ENCODE measurements around the gene DLGAP1.
"Not testable (repeated sequence)": the region's sequence is repeated elsewhere in the genome, so short reads cannot be mapped to it uniquely, and the experiment has no call there.

DLGAP1 gene

DNA sequence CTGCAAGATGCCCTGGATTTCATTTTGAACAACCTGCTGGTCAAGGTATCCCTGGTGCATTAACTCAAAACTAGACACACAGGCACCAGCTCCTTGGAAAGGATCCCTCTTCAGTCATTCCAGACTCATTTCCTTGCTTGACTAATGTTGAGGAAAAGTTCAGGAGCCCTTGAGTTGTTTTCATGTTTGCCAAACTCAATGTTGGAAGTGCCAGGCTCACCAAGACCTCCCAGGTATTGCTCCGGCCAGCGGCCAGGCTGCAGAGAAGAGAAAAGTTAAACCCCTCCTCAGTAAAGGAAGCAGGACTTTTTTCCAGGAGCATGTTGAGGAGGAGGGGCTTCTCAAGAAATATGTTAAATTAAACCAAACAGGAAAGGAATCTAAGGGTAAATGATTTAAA lies 962.4 kb downstream of the DLGAP1 start:
- DNase-seq: no peak

DNA sequence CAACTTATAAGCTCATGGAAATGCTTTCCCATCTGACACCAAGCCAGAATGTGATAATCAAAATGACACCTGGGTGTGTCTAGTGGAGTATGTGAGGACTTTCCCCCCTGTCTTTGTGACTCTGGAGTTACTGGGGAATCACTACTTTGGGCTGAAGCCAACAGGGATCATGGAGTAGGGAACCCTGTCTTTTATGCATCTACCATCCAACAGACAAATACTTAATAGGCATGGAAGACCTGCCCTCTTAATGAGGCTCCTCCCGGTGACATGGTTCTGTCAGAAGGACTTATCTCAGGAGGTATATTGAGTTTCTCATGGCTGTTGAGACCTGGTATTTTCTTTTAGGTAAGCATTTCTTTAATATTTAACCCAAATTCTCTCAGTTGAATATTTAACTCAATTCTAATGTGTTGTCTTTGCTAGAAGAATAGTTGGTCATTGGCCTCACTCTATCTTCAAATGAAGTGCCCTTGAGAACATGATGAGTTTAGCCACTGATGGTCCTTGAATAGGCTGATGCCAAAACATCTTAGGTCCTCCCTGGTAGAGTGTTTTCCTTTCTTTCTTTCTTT lies 963.0 kb downstream of the DLGAP1 start:
- DNase-seq: no peak

DNA sequence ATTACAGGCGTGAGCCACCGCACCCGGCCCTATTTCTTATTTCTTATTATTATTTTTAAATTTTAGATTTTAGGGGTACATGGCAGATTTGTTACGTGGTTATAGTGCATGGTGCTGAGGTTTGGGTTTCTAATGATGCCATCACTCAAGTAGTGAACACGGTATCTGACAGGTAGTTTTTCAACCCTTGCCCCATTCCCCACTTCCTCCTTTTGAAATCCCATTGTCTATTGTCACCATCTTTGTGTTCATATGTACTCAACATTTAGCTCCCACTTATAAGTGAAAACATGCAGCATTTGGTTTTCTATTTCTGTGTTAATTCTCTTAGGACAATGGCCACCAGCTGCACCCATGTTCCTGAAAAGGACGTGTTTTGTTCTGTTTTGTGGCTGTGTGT lies 965.6 kb downstream of the DLGAP1 start:
- no peak for DNase-seq

DNA sequence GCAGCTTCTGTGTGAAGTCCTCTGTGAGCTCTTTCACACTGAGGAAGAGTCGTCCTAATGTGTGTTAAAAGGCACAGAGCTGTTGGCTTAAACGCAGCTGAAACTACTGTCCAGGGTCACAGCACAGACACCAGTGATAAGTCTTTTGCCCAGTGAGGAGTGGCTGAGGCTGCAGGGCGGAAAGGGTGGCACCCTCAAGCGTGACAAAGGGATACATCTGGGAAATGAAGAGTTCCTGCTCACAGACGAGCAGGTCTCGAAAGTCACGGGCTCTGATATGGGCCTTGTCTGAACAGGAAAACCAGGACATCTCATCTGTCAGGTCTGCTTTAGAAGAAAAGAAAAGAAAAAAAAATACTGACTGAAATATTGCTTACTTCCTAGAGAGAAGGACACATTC lies 968.6 kb downstream of the DLGAP1 start:
- no peak for DNase-seq

DNA sequence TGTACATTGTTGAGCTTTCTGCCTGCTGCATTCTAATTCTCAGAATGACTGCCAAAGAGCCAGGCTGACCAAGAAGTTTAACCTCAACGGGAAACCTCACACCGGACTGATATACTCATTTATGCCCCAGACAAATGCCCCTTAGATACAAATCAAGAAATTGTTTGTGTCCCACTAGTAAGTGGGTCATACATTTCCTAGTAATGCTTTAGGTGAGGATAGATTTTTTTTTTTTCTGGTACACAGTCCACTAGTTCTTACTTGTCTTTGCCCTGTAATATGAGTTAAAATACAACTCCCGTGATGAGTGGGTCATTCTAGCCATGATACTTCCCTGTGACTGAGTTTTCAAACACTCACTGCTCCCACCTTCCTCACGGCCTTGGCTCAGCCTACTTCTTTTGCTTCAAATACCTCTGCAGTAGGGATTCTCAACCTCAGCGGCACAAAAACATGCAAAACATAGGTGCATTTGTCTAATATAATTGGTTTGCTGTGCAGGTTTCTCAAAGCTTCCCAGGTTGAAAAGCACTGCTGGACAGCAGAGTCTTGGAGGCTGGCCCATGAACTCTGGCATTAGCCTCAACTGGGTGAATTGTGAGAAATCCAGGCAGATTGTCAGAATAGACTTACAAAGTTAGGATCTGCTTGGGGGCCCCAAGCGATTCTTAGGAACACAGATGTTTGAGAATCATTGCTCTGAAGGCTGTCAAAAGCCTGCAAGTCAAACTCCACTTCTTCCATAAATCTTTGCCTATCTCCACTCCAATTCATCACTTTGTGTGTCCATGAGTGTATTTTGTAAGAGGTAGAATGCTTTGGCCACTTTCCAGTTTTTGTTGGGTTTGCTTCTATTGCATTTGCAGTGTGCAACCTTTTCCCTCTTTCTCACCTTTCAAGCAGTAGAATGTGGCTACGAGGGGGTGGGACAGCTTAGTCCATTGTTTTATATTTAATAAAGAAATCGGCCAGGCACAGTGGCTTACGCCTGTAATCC lies 969.7 kb downstream of the DLGAP1 start:
- no peak for DNase-seq

DNA sequence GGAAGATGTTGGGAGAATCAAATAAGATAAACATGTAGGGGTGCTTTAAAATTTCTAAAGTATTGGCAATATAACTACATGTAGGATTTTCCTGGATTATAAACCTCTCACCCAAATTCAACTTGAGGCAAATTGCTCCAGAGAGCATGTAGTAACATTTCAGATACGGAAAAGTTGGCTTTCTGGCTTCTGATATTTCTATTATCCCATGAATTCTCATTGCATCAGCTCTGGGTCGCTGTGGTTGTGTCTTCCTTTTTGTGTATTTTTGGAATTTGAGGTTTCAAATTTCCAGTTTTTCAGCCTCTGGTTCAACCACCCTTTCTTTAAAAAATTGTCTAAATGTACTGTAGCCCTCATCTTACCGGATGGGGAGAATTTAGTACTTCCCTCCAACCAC lies 972.8 kb downstream of the DLGAP1 start:
- DNase-seq: no peak

DNA sequence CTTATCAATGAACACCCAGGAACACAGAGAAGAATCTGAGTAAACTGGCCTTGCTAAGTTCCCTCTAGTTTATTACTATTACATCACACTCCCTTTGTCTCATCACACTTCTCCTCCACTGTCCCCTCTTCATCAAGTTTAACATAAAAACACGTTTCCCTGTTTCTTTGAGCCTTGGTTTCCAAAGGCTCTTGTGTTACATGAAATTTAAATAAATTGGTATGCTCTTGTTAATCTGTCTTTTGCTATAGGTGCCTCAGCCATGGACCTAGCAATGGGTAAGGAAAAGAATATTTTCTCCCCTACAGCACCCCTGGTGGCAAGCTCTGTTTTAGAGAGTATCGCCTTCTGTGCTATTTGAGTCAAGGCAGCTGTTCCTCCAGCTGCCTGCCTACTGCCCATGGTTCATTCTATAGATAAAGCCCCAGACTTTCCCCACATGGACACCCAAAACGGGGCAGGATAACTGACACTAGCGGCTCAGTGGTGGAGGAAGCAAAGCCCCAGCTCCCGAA lies 973.4 kb downstream of the DLGAP1 start:
- no peak for DNase-seq

DNA sequence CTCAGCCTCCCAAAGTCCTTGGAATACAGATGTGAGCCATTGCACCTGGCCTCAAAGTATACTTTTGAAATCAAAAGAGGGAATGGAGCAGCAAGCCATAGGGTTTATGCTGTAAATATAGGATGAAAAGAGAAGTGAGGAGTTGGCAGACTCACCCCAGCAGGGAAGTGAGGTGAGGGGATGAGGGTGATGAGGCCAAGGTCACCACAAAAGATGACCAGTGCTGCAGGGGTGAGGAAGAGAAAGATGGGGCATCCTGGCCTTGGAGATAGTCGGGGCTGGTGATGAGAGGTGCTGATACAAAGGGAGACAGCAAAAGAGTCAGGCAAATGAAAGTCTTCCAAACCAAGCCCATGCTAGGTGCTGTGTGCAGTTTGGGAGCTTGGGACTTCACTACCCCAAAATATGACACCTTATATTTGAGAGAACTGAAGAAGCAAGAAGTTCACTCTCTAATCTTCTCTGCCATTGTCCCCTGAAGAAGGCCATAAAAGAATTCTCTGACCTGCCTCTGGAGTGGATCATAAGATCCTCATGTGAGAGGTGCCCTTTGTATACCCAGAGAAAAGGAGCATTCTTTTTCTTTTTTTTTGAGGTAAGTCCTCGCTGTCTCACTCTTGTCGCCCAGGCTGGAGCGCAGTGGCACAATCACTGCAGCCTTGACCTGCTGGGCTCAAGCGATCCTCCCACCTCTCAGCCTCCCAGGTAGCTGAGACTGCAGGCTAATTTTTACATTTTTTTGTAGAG lies 974.1 kb downstream of the DLGAP1 start:
- no peak for DNase-seq

DNA sequence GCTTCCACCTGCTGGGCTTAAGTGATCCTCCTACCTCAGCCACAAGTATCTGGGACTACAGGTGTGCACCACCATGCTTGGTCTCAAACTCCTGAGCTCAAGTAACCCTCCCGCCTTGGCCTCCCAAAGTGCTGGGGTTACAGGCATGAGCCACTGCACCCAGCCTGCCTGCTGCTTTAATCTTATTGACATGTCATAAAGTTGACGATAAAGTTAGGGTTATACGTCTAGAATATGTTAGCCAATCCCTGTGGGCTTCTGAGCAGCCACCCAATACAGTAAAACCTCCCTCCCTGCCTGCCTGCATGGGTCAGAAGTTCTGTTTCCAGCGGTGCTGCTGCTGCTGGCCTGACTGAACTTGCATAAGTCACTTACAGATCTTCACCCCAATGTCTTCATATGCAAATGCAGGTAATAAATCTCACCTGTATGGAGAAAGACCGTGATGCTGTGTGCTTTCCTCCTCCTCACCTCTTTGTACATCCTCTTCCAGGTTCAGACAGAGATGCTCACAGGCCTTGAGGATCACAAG lies 975.1 kb downstream of the DLGAP1 start:
- no peak for DNase-seq

DNA sequence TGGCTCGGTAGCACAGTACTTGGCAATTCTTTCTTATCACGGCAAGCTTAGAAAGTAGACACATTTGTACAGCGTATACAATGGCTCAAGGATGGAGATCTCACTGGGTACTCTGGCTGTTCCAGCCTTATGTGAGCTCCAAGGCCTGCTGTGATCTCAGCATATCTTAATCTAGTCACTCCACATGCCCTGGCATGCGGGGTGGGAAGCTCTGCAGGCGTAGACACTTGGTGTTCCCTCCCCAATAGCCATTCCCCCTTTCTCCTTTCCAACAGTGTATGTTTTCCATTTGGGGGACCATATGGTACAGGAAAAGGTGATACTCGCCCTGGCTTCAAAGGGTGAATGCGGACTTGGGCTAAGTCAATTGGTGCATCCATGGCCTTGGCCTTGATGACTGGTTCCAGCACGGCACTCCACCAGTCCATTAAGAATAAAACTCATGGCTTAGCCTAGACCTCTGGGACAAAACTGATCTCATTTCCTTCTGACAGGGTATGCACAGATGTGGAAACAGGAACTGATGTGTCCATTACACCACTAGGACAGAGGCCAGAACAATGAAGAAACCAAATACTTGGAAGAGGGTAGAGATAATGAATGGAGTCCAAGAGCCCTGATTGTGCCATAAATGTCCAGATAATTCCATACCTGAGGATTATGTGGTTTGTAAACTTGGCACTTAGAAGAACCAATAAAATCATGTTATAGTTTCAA lies 976.7 kb downstream of the DLGAP1 start:
- DNase-seq: no peak

DNA sequence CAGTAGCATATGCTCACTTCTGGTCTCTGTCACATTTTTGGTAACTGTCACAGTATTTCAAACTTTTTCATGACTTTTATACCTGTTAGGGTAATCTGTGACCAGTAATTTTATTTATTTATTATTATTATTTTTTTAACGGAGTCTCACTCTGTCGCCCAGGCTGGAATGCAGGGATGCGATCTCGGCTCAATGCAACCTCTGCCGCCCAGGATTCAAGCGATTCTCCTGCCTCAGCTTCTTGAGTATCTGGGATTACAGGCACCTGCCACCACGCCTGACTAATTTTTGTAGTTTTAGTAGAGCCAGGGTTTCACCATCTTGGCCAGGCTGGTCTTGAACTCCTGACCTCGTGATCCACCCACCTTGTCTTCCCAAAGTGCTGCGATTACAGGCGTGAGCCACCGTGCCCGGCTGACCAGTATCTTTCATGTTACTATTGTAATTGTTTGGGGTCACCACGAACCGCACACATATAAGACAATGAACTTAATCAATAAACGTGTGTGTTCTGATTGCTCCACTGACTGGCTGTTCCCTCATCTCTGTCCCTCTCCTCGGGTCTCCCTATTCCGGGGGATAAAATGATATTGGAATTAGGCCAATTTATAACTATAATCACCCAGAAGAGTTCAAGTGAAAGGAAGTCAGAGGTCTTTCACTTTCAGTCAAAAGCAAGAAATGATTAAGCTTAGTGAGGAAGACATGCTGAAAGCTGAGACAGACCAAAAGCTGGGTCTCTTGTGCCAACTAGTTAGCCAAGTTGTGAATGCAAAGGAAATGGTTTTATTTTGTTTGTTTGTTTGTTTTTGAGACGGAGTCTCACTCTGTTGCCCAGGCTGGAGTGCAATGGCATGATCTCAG lies 982.2 kb downstream of the DLGAP1 start:
- no peak for DNase-seq

DNA sequence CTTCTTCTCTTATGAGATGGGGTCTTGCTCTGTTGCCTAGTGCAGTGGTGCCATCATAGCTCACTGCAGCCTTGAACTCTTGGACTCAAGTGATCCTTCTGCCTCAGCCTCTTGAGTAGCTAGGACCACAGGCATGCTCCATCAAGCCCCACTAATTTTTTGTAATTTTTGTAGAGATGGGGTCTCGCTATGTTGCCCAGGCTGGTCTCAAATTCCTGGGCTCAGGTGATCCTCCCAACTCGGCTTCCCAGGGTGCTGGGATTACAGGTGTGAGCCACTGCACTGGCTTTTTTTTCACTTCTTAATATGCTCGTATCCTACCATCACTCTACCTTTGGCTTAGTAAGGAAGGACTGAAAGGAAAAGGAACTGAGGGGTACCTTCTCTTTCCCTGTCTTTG lies 983.0 kb downstream of the DLGAP1 start:
- not testable (repeated sequence) for DNase-seq

DNA sequence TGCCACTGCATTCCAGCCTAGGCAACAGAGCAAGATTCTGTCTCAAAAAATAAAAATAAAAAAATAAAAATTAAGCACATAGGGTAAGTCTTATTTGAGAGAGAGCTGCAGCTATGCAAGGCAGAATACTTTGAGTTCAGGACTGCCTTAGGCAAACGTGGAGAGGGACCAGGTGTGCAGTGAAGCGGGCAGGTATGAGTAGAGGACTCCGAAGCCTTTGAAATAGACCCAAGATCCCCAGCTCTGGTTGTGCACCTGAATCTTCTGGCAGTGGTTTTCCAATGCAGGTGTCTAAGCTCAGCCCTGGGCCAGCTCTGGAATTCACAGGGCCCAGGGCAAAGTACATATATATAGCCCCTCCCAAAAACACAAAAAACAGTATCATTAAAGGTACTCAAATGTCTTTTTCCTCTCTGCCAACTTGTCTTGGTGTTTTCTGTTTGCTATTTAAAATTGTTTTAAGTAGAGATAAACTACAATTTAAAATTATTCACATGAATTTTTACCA lies 983.9 kb downstream of the DLGAP1 start:
- no peak for DNase-seq

DNA sequence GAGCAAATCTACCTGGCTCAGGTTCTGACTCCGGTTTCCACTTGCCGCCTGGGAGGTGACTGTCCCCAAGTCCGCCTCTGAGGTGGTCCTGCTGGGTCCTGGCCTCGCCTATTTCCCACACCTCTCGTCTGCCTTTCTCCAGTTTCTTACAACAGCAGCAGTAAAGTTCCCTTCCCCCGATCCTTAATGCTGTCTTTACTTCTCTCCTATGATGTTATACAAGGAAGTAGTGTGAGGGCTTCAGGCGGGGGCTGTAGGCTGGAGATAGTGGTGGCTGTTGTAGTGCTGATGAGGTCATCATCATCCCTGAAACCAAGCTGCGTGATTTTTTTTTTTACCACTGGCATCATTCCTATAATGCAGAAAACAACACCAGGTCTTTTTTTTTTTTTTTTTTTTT lies 986.3 kb downstream of the DLGAP1 start:
- no peak for DNase-seq

DNA sequence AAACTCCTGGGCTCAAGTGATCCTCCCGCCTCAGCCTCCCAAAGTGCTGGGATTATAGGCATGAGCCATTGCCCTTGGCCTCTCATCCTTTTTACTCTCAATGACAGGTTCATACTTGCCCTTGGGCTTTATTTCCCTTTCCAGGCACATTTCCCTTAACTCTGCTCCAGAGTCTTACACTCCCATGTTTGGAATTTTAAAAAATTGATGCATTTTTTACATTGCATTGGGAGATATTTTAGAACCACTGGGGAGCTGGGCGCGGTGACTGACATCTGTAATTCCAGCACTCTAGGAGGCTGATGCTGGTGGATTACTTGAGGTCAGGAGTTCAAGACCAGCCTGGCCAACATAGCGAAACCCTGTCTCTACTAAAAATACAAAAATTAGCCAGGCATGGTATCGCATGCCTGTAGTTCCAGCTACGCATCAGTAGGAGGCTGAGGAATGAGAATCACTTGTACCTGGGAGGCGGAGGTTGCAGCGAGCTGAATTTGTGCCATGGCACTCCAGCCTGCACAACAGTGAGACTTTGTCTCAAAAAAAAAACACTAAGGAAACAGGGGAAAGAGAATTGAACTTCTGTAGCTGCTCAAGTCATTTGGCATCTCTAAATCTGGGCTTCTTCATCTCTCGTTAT lies 986.9 kb downstream of the DLGAP1 start:
- DNase-seq: no peak

DNA sequence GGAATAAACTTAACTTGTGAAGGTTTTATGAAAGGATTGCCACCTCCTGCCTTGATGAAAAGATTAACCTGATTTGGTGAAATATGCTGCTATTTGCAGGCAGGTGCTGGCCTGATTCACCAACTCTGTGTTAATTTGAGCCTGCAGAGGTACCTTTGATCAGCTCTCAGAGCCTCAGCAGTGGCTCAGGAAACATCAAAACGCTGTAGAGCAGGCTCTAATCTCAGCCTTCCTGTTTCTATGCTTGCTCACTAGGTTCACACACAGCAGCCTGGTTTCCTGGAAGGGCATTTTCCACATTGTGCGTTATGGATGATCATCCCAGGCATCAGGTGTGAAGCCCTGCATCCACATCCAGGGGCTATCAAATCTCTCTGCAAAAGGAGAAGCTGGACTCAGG lies 988.2 kb downstream of the DLGAP1 start:
- DNase-seq: no peak

DNA sequence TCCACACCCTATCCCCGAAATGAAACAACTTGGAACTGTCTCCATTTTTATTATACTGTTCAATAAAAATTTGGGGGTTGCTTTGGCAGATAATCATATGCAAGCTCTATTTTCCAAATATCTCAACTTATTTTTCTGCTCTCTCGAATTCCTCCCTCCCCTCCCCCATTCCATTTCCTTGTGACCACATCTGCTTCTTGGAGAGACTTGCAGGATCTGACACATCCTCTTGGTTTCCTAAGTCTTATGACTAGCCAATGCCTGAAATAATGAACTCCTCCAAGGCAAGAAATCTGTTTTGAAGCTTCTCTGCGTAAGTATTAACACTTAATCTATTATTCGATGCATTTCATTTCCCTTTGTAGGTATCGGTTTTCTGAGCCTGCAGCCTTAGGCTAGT lies 989.1 kb downstream of the DLGAP1 start:
- DNase-seq: no peak

DNA sequence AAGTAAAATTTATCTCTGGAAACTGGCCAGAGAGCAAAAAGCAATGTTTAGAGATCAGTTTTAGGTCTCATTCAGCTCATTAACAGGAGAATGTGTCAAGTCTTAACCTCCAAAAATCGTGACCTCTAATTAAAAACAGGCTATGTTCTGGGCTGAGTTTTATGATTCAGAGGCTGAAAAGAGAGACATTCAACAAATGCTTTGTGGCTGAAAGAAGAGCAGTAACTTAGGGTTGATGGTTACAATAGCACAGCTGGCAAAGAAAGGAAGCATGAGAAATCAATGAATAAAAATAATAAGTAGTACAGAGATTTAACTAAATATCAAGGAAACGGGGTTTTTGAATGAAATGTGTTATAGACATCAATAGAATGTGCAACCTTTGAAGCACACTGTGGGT lies 992.1 kb downstream of the DLGAP1 start:
- DNase-seq: no peak

DNA sequence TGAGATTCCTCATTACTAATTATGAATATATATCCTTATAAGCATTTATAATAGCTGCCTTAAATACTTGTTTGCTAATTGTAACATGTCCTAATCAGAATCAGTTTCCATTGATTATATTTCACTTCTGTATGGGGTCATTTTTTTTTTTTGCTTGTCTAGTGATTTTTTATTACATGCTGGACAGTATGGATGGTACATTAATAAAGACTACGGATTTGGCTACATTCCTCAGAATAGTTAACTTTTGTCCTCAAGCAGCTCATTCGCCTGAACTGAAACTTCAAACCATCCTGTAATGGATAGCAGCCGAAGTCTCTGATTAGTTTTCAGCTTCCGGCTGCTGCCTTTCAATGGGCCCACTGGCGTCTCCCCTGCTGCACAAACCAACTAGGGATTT lies 993.4 kb downstream of the DLGAP1 start:
- no peak for DNase-seq

DNA sequence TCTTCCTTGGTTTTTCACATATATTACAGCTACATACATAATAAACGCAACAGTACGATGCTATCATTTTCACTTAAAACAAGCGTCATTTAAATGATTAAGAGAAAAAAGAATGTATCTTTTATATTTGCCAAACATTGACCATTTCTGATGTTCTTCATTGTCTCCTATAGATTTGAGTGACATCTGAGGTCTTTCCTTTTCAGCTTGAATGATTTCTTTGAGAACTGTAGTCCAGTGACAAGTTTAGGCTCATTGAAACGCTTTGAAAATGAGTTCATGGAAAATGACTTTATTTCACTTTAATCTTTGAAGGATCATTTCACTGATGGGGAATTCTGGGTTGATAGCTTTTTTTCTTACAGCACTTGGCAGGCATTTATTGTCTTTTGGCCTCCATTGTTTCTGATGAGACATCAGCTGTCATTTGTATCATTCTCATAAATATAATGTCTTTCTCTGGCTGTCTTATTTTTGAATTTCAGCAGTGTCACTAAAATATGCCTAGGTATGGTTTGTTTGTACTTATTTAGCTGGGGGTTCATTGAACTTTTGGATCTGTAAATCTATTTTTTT lies 994.2 kb downstream of the DLGAP1 start:
- no peak for DNase-seq

All from right kidney (tissue), 1 donor.